HCT116 (cell line): ENCODE measurements around the gene ASCL2. TPM values are rescaled to one million over a fixed set of nuclear protein-coding genes. Genes with fewer than 3 reads are reported as not detected.

Experiments
- ATAC-seq: fragments of 200-7000 bp; cut with Tn5 transposase; 2 replicates; pipeline ENCODE4 v1.9.1; 2020; ENCODE audit warnings: mild to moderate bottlenecking, moderate library complexity
- BruUV-seq: library from RNA; stranded (reverse); fragments of 400-500 nt; replicated peaks from 2 replicates; lab custom pipeline; 2021; lab: Mats Ljungman, UMichigan
- CTCF ChIA-PET: fragments of 300-600 bp; sonication (Branson Sonifier 250); formaldehyde crosslinking; loops from one replicate; lab custom pipeline; 2021; ENCODE audit warnings: antibody characterized with exemption; lab: Charles Lee
- POLR2A ChIA-PET: fragments of 300-600, 350-600 bp; sonication (Branson Sonifier 250); formaldehyde crosslinking; loops from one replicate; lab custom pipeline; 2021; ENCODE audit warnings: antibody characterized with exemption; lab: Charles Lee
- RAD21 ChIA-PET, 2 experiments: fragments of 300-600 bp; sonication (Branson Sonifier 250); formaldehyde crosslinking; loops; one replicate each; lab custom pipeline; 2023; ENCODE audit warnings: low total read pairs in 2 of 2; ENCODE audit not compliant: uncharacterized antibody in 2 of 2, unreplicated experiment in 2 of 2, low non-redundant PET in 1 of 2; lab: Charles Lee
- DNase-seq: peaks from one replicate; pipeline ENCODE4 v3.0.0-alpha.2; 2010; ENCODE audit warnings: low read depth, low spot score
- H2AFZ ChIP-seq: fragments of 200-600 bp; shearing (Covaris generic), sonication (generic); 2 replicates; pipeline ENCODE4 v1.6.1; 2017; ENCODE audit warnings: low read depth, mixed run types, mixed read lengths, antibody characterized with exemption, low read length; ENCODE audit not compliant: poor library complexity, severe bottlenecking
- H3K27ac ChIP-seq: 2 replicates; pipeline ENCODE4 v1.5.1; 2012; ENCODE audit warnings: low read depth, low read length
- H3K27me3 ChIP-seq: fragments of 200-600 bp; sonication (generic); 2 replicates; pipeline ENCODE4 v1.6.1; 2016; ENCODE audit warnings: mixed run types, low read length, mixed read lengths; ENCODE audit not compliant: insufficient read depth
- H3K36me3 ChIP-seq, 2 experiments: fragments of 200-500 bp in 1 of 2; fragments of 200-600 bp in 1 of 2; sonication (Bioruptor generic) in 1 of 2; sonication (generic) in 1 of 2; 2 replicates each; pipeline versions ENCODE4 v1.5.1 to v1.6.1; 2014 to 2016; ENCODE audit warnings: low read length in 2 of 2, inconsistent platforms in 1 of 2, mixed read lengths in 1 of 2, mixed run types in 1 of 2; ENCODE audit not compliant: insufficient read depth in 2 of 2, control insufficient read depth in 1 of 2
- H3K4me1 ChIP-seq, 2 experiments: fragments of 200-600 bp in 1 of 2; sonication (generic) in 1 of 2; 2 replicates each; pipeline versions ENCODE4 v1.5.1 to v1.6.1; 2012 to 2017; ENCODE audit warnings: low read length in 2 of 2, inconsistent platforms in 1 of 2, mild to moderate bottlenecking in 1 of 2, mixed read lengths in 1 of 2, mixed run types in 1 of 2, moderate library complexity in 1 of 2; ENCODE audit not compliant: insufficient read depth in 2 of 2, control insufficient read depth in 1 of 2
- H3K4me2 ChIP-seq: fragments of 200-600 bp; sonication (generic); 2 replicates; pipeline ENCODE4 v1.6.1; 2017; ENCODE audit warnings: mixed run types, low read length, mixed read lengths
- H3K4me3 ChIP-seq, 2 experiments: fragments of 200-600 bp in 1 of 2; sonication (generic) in 1 of 2; replicated peaks in 1 of 2; 2 replicates each; pipeline ENCODE4 v1.5.1; 2011 to 2016; ENCODE audit warnings: low read length in 2 of 2, control low read depth in 1 of 2, low read depth in 1 of 2, mild to moderate bottlenecking in 1 of 2, mixed read lengths in 1 of 2, mixed run types in 1 of 2
- H3K79me2 ChIP-seq: fragments of 200-600 bp; sonication (generic); 2 replicates; pipeline ENCODE4 v1.6.1; 2017; ENCODE audit warnings: mild to moderate bottlenecking, mixed run types, low read length, moderate library complexity, mixed read lengths; ENCODE audit not compliant: insufficient read depth
- H3K9ac ChIP-seq: fragments of 200-600 bp; sonication (generic); 2 replicates; pipeline ENCODE4 v1.6.1; 2016; ENCODE audit warnings: low read length, mixed read lengths
- H3K9me2 ChIP-seq: fragments of 200-600 bp; sonication (generic), shearing (Covaris generic); 2 replicates; pipeline ENCODE4 v1.6.1; 2017; ENCODE audit warnings: mixed run types, mild to moderate bottlenecking, moderate library complexity; ENCODE audit not compliant: insufficient read depth
- H3K9me3 ChIP-seq, 2 experiments: fragments of 200-500 bp in 1 of 2; fragments of 200-600 bp in 1 of 2; sonication (Bioruptor generic) in 1 of 2; sonication (generic) in 1 of 2; 2 replicates each; pipeline ENCODE4 v1.6.1; 2014 to 2017; ENCODE audit warnings: low read length in 2 of 2, mixed read lengths in 2 of 2, inconsistent platforms in 1 of 2, low read depth in 1 of 2, mild to moderate bottlenecking in 1 of 2, mixed run types in 1 of 2, moderate library complexity in 1 of 2; ENCODE audit not compliant: control insufficient read depth in 1 of 2, insufficient read depth in 1 of 2
- H4K20me1 ChIP-seq: fragments of 200-600 bp; sonication (generic), shearing (Covaris generic); 2 replicates; pipeline ENCODE4 v1.6.1; 2017; ENCODE audit warnings: mixed run types, mild to moderate bottlenecking, moderate library complexity; ENCODE audit not compliant: insufficient read depth
- ATF3 ChIP-seq: IDR thresholded peaks from 2 replicates; pipeline ENCODE4 v1.6.1; 2012
- EGR1 ChIP-seq: IDR thresholded peaks from 2 replicates; pipeline ENCODE4 v1.6.1; 2012; ENCODE audit warnings: low read depth
- EZH2phosphoT487 ChIP-seq: fragments of 200-600 bp; IDR thresholded peaks from 2 replicates; pipeline ENCODE4 v1.6.1; 2018; ENCODE audit warnings: antibody characterized with exemption, borderline replicate concordance
- FOSL1 ChIP-seq: IDR thresholded peaks from 2 replicates; pipeline ENCODE4 v1.6.1; 2012; ENCODE audit warnings: low read depth
- JUND ChIP-seq: IDR thresholded peaks from 2 replicates; pipeline ENCODE4 v1.6.1; 2012
- POLR2AphosphoS5 ChIP-seq: IDR thresholded peaks from 2 replicates; pipeline ENCODE4 v1.6.1; 2011; ENCODE audit warnings: mild to moderate bottlenecking, low read depth, low read length, moderate library complexity
- RAD21 ChIP-seq: IDR thresholded peaks from 2 replicates; pipeline ENCODE4 v1.6.1; 2012; ENCODE audit warnings: low read depth, mild to moderate bottlenecking
- SRF ChIP-seq: IDR thresholded peaks from 2 replicates; pipeline ENCODE4 v1.6.1; 2012; ENCODE audit warnings: low read depth
- YY1 ChIP-seq: IDR thresholded peaks from 2 replicates; pipeline ENCODE4 v1.6.1; 2011; ENCODE audit warnings: low read length, low read depth, moderate library complexity, mild to moderate bottlenecking; ENCODE audit not compliant: insufficient replicate concordance; ENCODE audit errors: extremely low read depth
- ZFX ChIP-seq: fragments of 450-650 bp; IDR thresholded peaks from 2 replicates; pipeline ENCODE4 v1.6.1; 2017
- intact Hi-C: fragments of 100-400 bp; cut with micrococcal nuclease; formaldehyde crosslinking; loops from 2 replicates; pipeline ENCODE4 v1.10.0; 2022
- total RNA-seq: library from RNA; stranded (reverse); gene quantifications from one replicate; pipeline ENCODE4 v1.2.1, GENCODE V29; 2021; ENCODE audit not compliant: unreplicated experiment
- TF ChIP-seq, protein P1 (sequence below): IDR thresholded peaks from 2 replicates; pipeline ENCODE4 v1.6.1; 2012
- TF ChIP-seq, protein P2 (sequence below): IDR thresholded peaks from 2 replicates; pipeline ENCODE4 v1.6.1; 2011; ENCODE audit warnings: mild to moderate bottlenecking, low read length, moderate library complexity; ENCODE audit not compliant: insufficient replicate concordance; ENCODE audit errors: extremely low read depth

The ASCL2 gene
- total RNA-seq, 1 experiment from 2014 or later: not detected

GRCh38 chr11:2300936-2301630, 30.7 kb upstream of the ASCL2 start:
- H3K9ac ChIP-seq: no peak overlapping the region
- no peak overlapping the region for H2AFZ ChIP-seq
- no peaks in the 10 kb centered on the region for H4K20me1 ChIP-seq
- ChIA-PET RAD21 (no interaction called here), POLR2A (no interaction called here), CTCF (interaction anchor here (1.0 to 1.1 kb wide), 2 partner anchors 118 to 120 kb away, joined by 3 to 4 read pairs; no protein-coding TSS in a partner anchor)
- no peak for TF ChIP-seq ZFX
- TF ChIP-seq EGR1: no peak
- no peak for TF ChIP-seq EZH2phosphoT487
- TF ChIP-seq, protein P1, sequence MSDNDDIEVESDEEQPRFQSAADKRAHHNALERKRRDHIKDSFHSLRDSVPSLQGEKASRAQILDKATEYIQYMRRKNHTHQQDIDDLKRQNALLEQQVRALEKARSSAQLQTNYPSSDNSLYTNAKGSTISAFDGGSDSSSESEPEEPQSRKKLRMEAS: no peak
- TF ChIP-seq YY1: no peak
- TF ChIP-seq POLR2AphosphoS5: no peak
- no peak for TF ChIP-seq SRF
- TF ChIP-seq, protein P2, sequence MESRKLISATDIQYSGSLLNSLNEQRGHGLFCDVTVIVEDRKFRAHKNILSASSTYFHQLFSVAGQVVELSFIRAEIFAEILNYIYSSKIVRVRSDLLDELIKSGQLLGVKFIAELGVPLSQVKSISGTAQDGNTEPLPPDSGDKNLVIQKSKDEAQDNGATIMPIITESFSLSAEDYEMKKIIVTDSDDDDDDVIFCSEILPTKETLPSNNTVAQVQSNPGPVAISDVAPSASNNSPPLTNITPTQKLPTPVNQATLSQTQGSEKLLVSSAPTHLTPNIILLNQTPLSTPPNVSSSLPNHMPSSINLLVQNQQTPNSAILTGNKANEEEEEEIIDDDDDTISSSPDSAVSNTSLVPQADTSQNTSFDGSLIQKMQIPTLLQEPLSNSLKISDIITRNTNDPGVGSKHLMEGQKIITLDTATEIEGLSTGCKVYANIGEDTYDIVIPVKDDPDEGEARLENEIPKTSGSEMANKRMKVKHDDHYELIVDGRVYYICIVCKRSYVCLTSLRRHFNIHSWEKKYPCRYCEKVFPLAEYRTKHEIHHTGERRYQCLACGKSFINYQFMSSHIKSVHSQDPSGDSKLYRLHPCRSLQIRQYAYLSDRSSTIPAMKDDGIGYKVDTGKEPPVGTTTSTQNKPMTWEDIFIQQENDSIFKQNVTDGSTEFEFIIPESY: no peak
- TF ChIP-seq JUND: no peak
- no peak for TF ChIP-seq RAD21
- TF ChIP-seq ATF3: no peak
- no peak for TF ChIP-seq FOSL1
- H3K4me3 ChIP-seq: no peak overlapping the region
- H3K27ac ChIP-seq: no peak overlapping the region
- no peak overlapping the region for H3K4me2 ChIP-seq
- H3K9me2 ChIP-seq: no peaks in the 10 kb centered on the region
- H3K27me3 ChIP-seq: no peaks in the 10 kb centered on the region
- no peaks in the 10 kb centered on the region for H3K4me1 ChIP-seq
- H3K36me3 ChIP-seq: no peaks in the 10 kb centered on the region
- no peak for DNase-seq
- H3K79me2 ChIP-seq: no peaks in the 10 kb centered on the region
- intact Hi-C loops: no loop called here
- ATAC-seq: no peak
- no peaks in the 10 kb centered on the region for H3K9me3 ChIP-seq
- no TSS peak for BruUV-seq
